ENCODE data around the gene DIO2. TPM values are rescaled to one million over a fixed set of nuclear protein-coding genes. Genes with fewer than 3 reads are reported as not detected.

DIO2 gene
- total and polyA plus RNA-seq, 2 of the 8 experiments (the other 6 are each of a cell fraction or from before 2014, with no cell fraction given), result 0.03 to 0.65 TPM

DNA sequence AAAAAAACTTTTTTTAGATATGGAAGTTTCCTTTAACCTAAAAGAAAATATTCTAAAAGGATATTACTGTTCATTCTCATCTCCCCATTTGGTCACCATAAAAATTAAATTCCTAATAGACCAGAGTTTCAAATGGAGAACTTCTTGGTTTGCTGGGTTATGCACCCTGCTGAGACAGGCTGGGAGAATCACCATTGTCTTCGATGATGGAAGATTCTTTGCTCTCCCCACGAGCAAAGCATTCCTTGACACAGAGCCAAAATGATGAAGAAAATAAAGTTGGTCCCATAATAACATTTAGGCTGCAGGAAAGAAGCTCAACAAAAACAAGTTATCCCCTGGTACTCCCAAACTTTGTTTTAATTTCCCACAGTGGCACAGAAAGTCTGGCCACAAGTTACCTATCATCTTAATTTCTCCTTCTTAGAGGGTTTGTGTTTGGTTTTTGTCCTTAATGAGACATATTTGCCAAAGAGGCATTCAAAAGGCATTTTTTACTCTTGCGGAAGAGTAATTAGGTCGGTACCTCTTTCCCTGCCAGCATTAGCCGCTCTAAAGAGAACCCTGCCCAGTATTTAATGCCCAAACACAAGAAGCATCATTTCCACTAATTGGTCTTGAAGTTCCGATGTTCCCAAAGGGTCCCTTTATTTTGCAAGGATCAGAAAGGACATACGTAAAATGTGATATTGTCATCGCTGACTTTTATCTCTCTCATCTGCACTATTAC is 4.8 kb downstream of the DIO2 start (continued):
- no peak for TF ChIP-seq KDM1A (IDR thresholded peaks at IDR 0.05; ENCODE audit: borderline replicate concordance, low read length)
